Subcutaneous adipose tissue (tissue), 4 donors: ENCODE measurements around the gene IL37. TPM values are rescaled to one million over a fixed set of nuclear protein-coding genes. Genes with fewer than 3 reads are reported as not detected.

Source experiments
- CTCF ChIP-seq: fragments of 450-650 bp; IDR thresholded peaks from one replicate; pipeline ENCODE4 v1.5.1; 2016; ENCODE audit warnings: low read depth, mild to moderate bottlenecking, control low read depth, antibody characterized with exemption, moderate library complexity
- total RNA-seq, 4 donors: library from RNA; depleted of rRNA; stranded (reverse); fragments of >200 nt; gene quantifications; one replicate each; pipeline ENCODE4 v1.1.0, GENCODE V29; 2016

The IL37 gene
- total RNA-seq, 4 donors from 2014 or later = not detected

DNA sequence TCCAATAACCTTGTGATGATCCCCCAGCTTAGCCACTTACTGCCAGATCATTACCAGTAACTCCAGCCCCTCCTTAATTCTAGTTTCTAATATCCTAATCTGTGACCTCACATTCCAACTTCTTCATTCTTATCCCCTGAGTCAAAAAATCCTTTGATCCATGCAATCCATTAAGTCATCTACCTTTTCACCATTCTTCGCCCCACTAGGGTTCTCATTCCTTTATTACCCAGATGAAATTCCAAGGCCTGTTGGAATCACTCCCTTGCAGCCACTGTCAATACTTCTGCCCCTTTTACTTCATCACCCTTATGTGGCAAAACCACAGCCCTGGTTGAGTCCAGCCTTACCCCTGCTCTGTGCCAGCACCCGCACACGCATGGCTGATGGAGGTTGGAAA lies 46.5 kb downstream of the IL37 start:
- no peak for TF ChIP-seq CTCF

- TF ChIP-seq CTCF = no peak
Measured at GRCh38 chr2:112958428-112959108, 47.6 kb downstream of the IL37 start.

DNA sequence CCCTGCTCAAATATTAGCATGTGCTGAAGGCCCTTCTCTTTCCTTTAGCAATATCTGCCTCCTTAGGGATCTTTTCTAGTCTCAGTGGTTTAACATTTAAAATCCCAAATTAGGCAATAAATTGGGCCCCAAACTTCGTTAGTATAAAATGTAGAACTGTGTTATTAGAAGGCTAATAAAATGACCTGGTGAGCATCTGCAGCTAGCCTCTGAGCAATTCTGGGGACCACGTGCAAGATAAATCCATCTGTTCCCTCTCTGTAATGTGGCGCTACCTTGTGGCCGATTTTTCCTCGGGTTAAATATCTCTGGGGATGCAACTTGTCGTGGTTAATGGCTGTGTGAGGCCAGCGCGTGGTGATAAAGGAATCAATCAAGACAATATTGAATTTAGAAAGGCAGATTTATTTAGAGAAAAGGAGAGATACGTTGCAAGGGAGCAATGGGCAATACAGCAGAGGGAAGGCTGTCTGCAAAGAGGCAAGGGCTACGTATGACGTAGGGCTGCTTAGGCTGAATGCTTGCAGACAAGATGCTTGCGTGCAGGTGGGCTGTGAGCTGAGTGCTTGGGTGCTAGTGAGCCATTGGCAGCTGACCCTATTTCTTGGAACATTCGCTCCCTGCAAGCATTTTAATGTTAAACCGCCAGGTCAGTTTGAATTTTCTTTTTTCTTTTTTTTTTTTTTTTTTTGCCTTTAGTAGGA lies 48.3 kb downstream of the IL37 start:
- TF ChIP-seq CTCF = no peak

DNA sequence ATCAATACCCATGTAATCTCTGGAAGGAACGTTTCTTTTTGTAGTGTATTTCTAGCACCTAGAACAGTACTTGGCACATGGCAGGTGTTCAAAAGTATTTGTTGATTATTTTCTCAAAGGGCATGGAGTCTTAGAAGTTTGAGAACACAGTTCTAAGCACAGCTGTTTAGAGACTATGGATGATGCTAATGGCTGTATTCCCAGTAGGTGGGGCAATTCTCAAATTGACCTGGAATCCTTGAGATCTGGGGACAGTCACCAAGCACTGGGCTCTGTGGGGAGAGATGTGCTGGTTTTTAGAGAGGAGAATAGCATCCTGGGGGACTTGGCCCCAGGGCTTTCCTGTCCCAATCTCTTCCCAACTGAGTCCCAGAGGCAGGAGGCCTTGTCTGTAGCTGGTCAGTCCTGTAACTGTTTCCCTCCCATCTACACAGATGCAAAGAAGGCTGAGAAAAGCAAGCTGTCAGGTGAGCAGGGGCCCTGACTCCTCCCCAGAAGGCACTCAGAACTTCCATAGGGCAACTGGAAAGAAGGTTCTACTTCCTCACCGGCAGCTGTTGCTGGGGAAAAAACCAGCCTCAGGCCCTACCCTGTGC lies 49.4 kb downstream of the IL37 start:
- TF ChIP-seq CTCF = no peak

GRCh38 chr2:112962308-112963175 lies 51.6 kb downstream of the IL37 start:
- TF ChIP-seq CTCF = no peak

DNA sequence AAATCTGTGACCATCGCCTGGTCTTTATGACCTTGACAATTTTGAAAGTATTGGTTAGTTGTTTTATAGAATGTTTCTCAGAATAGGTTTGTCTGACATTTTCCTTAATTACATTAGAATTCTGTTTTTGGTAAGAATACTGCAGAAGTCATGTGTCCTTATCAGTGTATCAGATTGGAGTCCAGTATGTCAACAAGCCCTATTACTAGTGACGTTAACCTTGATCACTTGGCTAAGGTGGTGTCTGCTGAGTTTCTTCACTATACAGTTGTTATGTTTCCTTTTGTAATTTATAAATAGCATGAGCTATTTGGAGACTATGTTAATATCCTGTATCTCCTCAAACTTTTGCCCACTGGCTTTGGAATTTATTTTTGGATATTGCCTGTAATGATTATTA lies 56.1 kb downstream of the IL37 start:
- no peak for TF ChIP-seq CTCF

Other genes with a start within 250 kb of the IL37 start
- gene NT5DC4, start 190.1 kb upstream of the IL37 start, total RNA-seq = not detected
- gene CKAP2L, start 146.6 kb upstream of the IL37 start, total RNA-seq = 1 to 10 TPM in 2 of 4 donors, under 1 TPM in 1, not detected in 1; 0.19 to 3.1 (median 1.5) TPM
- not detected for gene IL1A, start 126.7 kb upstream of the IL37 start, total RNA-seq
- 1 to 10 TPM in 1 of 4 donors, not detected in 3; 1.1 TPM for gene IL1B, start 74.4 kb upstream of the IL37 start, total RNA-seq
- not detected for gene IL36G, start 66.8 kb downstream of the IL37 start, total RNA-seq
- gene IL36A, start 94.3 kb downstream of the IL37 start, total RNA-seq = not detected
- gene IL36B, start 141.7 kb downstream of the IL37 start, total RNA-seq = not detected
- gene IL36RN, start 148.0 kb downstream of the IL37 start, total RNA-seq = not detected
- gene IL1F10, start 156.8 kb downstream of the IL37 start, total RNA-seq = not detected
- 100 to 1,000 TPM in 1 of 4 donors, 1 to 10 TPM in 2, under 1 TPM in 1; 0.98 to 105 (median 6.0) TPM for gene IL1RN, start 216.4 kb downstream of the IL37 start, total RNA-seq